HepG2 (cell line): ENCODE measurements around the gene CES2. TPM values are rescaled to one million over a fixed set of nuclear protein-coding genes. Genes with fewer than 3 reads are reported as not detected.
A peak's percentile ranks its signal among the peaks of the same experiment; 100 is the strongest.

ENCODE experiments used
- ATAD3A ChIP-seq: sonication (generic); formaldehyde crosslinking; IDR thresholded peaks from 2 replicates; pipeline ENCODE4 v1.4.0; 2020; ENCODE audit warnings: missing genetic modification reagents
- CCDC6 ChIP-seq: sonication (generic); formaldehyde crosslinking; IDR thresholded peaks from 2 replicates; pipeline ENCODE4 v1.8.1; 2022; ENCODE audit warnings: mild to moderate bottlenecking, missing genetic modification reagents, moderate library complexity
- ETV5 ChIP-seq: IDR thresholded peaks from 2 replicates; pipeline ENCODE4 v1.6.1; 2018; ENCODE audit warnings: missing biosample characterization, missing genetic modification reagents, inconsistent platforms, borderline replicate concordance
- GATAD2A ChIP-seq: IDR thresholded peaks from 2 replicates; pipeline ENCODE4 v1.6.1; 2016
- GTF2F1 ChIP-seq: fragments of 150-350 bp; IDR thresholded peaks from 2 replicates; pipeline ENCODE4 v1.6.1; 2014; ENCODE audit warnings: low read length
- MLLT10 ChIP-seq: sonication (generic); formaldehyde crosslinking; IDR thresholded peaks from 2 replicates; pipeline ENCODE4 v1.4.0; 2020; ENCODE audit warnings: missing genetic modification reagents
- MZF1 ChIP-seq: sonication (generic); formaldehyde crosslinking; IDR thresholded peaks from 2 replicates; pipeline ENCODE4 v1.8.1; 2023; ENCODE audit warnings: mild to moderate bottlenecking, missing genetic modification reagents, borderline replicate concordance
- NFYC ChIP-seq: IDR thresholded peaks from 2 replicates; pipeline ENCODE4 v1.6.1; 2016; ENCODE audit warnings: missing genetic modification reagents, missing compliant biosample characterization
- PBX3 ChIP-seq: sonication (generic); formaldehyde crosslinking; IDR thresholded peaks from 2 replicates; pipeline ENCODE4 v1.8.1; 2023; ENCODE audit warnings: missing genetic modification reagents, inconsistent platforms, borderline replicate concordance
- SNRNP70 ChIP-seq: fragments of 200-400 bp; formaldehyde crosslinking; IDR thresholded peaks from 2 replicates; pipeline ENCODE4 v1.6.1; 2017; ENCODE audit warnings: mild to moderate bottlenecking, low read depth, low read length, moderate library complexity
- ZBTB10 ChIP-seq: sonication (generic); formaldehyde crosslinking; IDR thresholded peaks from 2 replicates; pipeline ENCODE4 v1.4.0; 2020; ENCODE audit warnings: missing genetic modification reagents, borderline replicate concordance
- ZFP62 ChIP-seq: sonication (generic); formaldehyde crosslinking; IDR thresholded peaks from 2 replicates; pipeline ENCODE4 v1.4.0; 2020; ENCODE audit warnings: missing genetic modification reagents
- ZMYM2 ChIP-seq: sonication (generic); formaldehyde crosslinking; IDR thresholded peaks from 2 replicates; pipeline ENCODE4 v1.8.0; 2022; ENCODE audit warnings: mild to moderate bottlenecking, missing genetic modification reagents
- ZNF121 ChIP-seq: sonication (generic); formaldehyde crosslinking; IDR thresholded peaks from 2 replicates; pipeline ENCODE4 v1.5.0; 2020; ENCODE audit warnings: mild to moderate bottlenecking, missing genetic modification reagents
- ZNF263 ChIP-seq: sonication (generic); formaldehyde crosslinking; IDR thresholded peaks from 2 replicates; pipeline ENCODE4 v1.4.0; 2020; ENCODE audit warnings: missing genetic modification reagents
- ZNF282 ChIP-seq: fragments of 450-650 bp; IDR thresholded peaks from 2 replicates; pipeline ENCODE4 v1.6.1; 2018; ENCODE audit not compliant: partially characterized antibody
- ZNF333 ChIP-seq: sonication (generic); formaldehyde crosslinking; IDR thresholded peaks from 2 replicates; pipeline ENCODE4 v1.4.0; 2020; ENCODE audit warnings: mild to moderate bottlenecking, missing genetic modification reagents, borderline replicate concordance
- ZNF484 ChIP-seq: sonication (generic); formaldehyde crosslinking; IDR thresholded peaks from 2 replicates; pipeline ENCODE4 v1.5.1; 2020; ENCODE audit warnings: mild to moderate bottlenecking, low read depth, missing genetic modification reagents, borderline replicate concordance
- ZNF547 ChIP-seq: sonication (generic); formaldehyde crosslinking; IDR thresholded peaks from 2 replicates; pipeline ENCODE4 v1.5.1; 2020; ENCODE audit warnings: mild to moderate bottlenecking, missing genetic modification reagents
- ZNF556 ChIP-seq: sonication (generic); formaldehyde crosslinking; IDR thresholded peaks from 2 replicates; pipeline ENCODE4 v1.4.0; 2020; ENCODE audit warnings: mild to moderate bottlenecking, missing genetic modification reagents, borderline replicate concordance
- ZNF7 ChIP-seq: IDR thresholded peaks from 2 replicates; pipeline ENCODE4 v1.6.1; 2016; ENCODE audit warnings: missing biosample characterization, missing genetic modification reagents
- ZNF766 ChIP-seq: sonication (generic); formaldehyde crosslinking; IDR thresholded peaks from 2 replicates; pipeline ENCODE4 v1.5.0; 2020; ENCODE audit warnings: missing genetic modification reagents, borderline replicate concordance
- polyA plus RNA-seq, 8 experiments: library from polyadenylated mRNA; depleted of rRNA in 3 of 8; stranded (reverse) in 7 of 8; unstranded in 1 of 8; fragments of >200 nt; fragmentation: Illumina TruSeq in 4 of 8; extraction: Trizol in 4 of 8; gene quantifications; 2 replicates each; pipeline versions ENCODE4 v1.2.1 to v1.2.3, GENCODE V29; 2011 to 2016; ENCODE audit warnings: low read depth in 4 of 8, missing spikeins in 1 of 8, mixed read lengths in 1 of 8; ENCODE audit not compliant: insufficient read depth in 1 of 8
- total RNA-seq, 5 experiments: library from RNA; depleted of rRNA; stranded (reverse); fragments of >200 nt; fragmentation: Illumina TruSeq; extraction: Trizol; gene quantifications; 2 replicates each; pipeline ENCODE4 v1.2.3, GENCODE V29; 2016; ENCODE audit warnings: low read depth in 1 of 5
- TF ChIP-seq, protein P1 (sequence below): sonication (generic); formaldehyde crosslinking; IDR thresholded peaks from 2 replicates; pipeline ENCODE4 v1.8.0; 2022; ENCODE audit warnings: mild to moderate bottlenecking, missing genetic modification reagents, borderline replicate concordance
- TF ChIP-seq, protein P2 (sequence below): sonication (generic); formaldehyde crosslinking; IDR thresholded peaks from 2 replicates; pipeline ENCODE4 v1.5.1; 2020; ENCODE audit warnings: mild to moderate bottlenecking, missing genetic modification reagents, borderline replicate concordance
- TF ChIP-seq, protein P3 (sequence below): sonication (generic); formaldehyde crosslinking; IDR thresholded peaks from 2 replicates; pipeline ENCODE4 v1.4.0; 2020; ENCODE audit warnings: mild to moderate bottlenecking, missing genetic modification reagents

Gene CES2
- total and polyA plus RNA-seq, 2 of the 13 experiments (the other 11 are each of a cell fraction or from before 2014, with no cell fraction given): 50.6 to 63.8 TPM

GRCh38 chr16:66928702-66929388, 6.5 kb upstream of the CES2 start (continued):
- no peak for TF ChIP-seq ZFP62 (CRISPR knock-in tag)
- no peak for TF ChIP-seq NFYC (CRISPR knock-in tag)
- TF ChIP-seq ZNF766: no peak
- no peak for TF ChIP-seq MZF1 (CRISPR knock-in tag)
- no peak for TF ChIP-seq PBX3 (CRISPR knock-in tag)
- no peak for TF ChIP-seq ZNF333
- peak; percentile 84; the same call in 1 of the 2 replicates for TF ChIP-seq ZBTB10 (CRISPR knock-in tag)
- TF ChIP-seq ZNF484 (CRISPR knock-in tag): no peak
- TF ChIP-seq ATAD3A (CRISPR knock-in tag): no peak
- TF ChIP-seq, protein P1, sequence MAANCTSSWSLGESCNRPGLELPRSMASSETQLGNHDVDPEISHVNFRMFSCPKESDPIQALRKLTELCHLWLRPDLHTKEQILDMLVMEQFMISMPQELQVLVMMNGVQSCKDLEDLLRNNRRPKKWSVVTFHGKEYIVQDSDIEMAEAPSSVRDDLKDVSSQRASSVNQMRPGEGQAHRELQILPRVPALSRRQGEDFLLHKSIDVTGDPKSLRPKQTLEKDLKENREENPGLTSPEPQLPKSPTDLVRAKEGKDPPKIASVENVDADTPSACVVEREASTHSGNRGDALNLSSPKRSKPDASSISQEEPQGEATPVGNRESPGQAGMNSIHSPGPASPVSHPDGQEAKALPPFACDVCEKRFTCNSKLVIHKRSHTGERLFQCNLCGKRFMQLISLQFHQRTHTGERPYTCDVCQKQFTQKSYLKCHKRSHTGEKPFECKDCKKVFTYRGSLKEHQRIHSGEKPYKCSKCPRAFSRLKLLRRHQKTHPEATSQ (CRISPR knock-in tag): no peak
- no peak for TF ChIP-seq MLLT10 (CRISPR knock-in tag)
- TF ChIP-seq, protein P2, sequence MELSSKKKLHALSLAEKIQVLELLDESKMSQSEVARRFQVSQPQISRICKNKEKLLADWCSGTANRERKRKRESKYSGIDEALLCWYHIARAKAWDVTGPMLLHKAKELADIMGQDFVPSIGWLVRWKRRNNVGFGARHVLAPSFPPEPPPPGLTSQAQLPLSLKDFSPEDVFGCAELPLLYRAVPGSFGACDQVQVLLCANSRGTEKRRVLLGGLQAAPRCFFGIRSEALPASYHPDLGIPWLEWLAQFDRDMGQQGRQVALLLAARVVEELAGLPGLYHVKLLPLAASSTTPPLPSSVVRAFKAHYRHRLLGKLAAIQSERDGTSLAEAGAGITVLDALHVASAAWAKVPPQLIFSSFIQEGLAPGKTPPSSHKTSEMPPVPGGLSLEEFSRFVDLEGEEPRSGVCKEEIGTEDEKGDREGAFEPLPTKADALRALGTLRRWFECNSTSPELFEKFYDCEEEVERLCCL: no peak
- TF ChIP-seq ZMYM2 (CRISPR knock-in tag): no peak
- no peak for TF ChIP-seq GTF2F1
- no peak for TF ChIP-seq ZNF556 (CRISPR knock-in tag)
- TF ChIP-seq ETV5 (CRISPR knock-in tag): no peak
- TF ChIP-seq ZNF121: peak; percentile 93
- TF ChIP-seq ZNF7 (CRISPR knock-in tag): no peak
- no peak for TF ChIP-seq GATAD2A
- TF ChIP-seq ZNF263 (CRISPR knock-in tag): no peak
- TF ChIP-seq SNRNP70: no peak
- TF ChIP-seq ZNF547 (CRISPR knock-in tag): no peak
- TF ChIP-seq ZNF282: no peak
- TF ChIP-seq, protein P3, sequence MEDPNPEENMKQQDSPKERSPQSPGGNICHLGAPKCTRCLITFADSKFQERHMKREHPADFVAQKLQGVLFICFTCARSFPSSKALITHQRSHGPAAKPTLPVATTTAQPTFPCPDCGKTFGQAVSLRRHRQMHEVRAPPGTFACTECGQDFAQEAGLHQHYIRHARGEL (CRISPR knock-in tag): no peak
- TF ChIP-seq CCDC6 (CRISPR knock-in tag): no peak
